GM18505 (cell line): Measurements from ENCODE around the gene TTC5.
"Not testable (repeated sequence)": the region's sequence is repeated elsewhere in the genome, so short reads cannot be mapped to it uniquely, and the experiment has no call there.

ENCODE experiments used
- ATAC-seq: cut with Tn5 transposase; IDR thresholded peaks from one replicate; pipeline ENCODE4 v1.9.1; 2021; ENCODE audit not compliant: unreplicated experiment
- POLR2A ChIP-seq: IDR thresholded peaks from 4 replicates; pipeline ENCODE4 v1.6.1; 2011; ENCODE audit warnings: borderline replicate concordance; ENCODE audit not compliant: insufficient read depth, insufficient read length; ENCODE audit errors: extremely low read depth

TTC5 gene

GRCh38 chr14:20277409-20277808, 28.3 kb downstream of the TTC5 start:
- TF ChIP-seq POLR2A, result no peak
- ATAC-seq, result no peak

- no peak for ATAC-seq
- no peak for TF ChIP-seq POLR2A
Measured at GRCh38 chr14:20274062-20274461, 31.7 kb downstream of the TTC5 start.

- not testable (repeated sequence) for ATAC-seq
Measured at GRCh38 chr14:20264361-20264760, 41.4 kb downstream of the TTC5 start.

- ATAC-seq, result no peak
- no peak for TF ChIP-seq POLR2A
Measured at GRCh38 chr14:20262642-20263128, 43.1 kb downstream of the TTC5 start.

GRCh38 chr14:20247646-20248246, 58.0 kb downstream of the TTC5 start:
- no peak for ATAC-seq
- TF ChIP-seq POLR2A, result no peak
